T-helper 22 cell (primary cell): Measurements from ENCODE around the gene ZNF628.
A peak's percentile ranks its signal among the peaks of the same experiment; 100 is the strongest.

ENCODE experiments used
- DNase-seq: peaks from one replicate; pipeline ENCODE4 v3.0.0-alpha.2; 2020; ENCODE audit warnings: low read depth

Gene ZNF628

DNA sequence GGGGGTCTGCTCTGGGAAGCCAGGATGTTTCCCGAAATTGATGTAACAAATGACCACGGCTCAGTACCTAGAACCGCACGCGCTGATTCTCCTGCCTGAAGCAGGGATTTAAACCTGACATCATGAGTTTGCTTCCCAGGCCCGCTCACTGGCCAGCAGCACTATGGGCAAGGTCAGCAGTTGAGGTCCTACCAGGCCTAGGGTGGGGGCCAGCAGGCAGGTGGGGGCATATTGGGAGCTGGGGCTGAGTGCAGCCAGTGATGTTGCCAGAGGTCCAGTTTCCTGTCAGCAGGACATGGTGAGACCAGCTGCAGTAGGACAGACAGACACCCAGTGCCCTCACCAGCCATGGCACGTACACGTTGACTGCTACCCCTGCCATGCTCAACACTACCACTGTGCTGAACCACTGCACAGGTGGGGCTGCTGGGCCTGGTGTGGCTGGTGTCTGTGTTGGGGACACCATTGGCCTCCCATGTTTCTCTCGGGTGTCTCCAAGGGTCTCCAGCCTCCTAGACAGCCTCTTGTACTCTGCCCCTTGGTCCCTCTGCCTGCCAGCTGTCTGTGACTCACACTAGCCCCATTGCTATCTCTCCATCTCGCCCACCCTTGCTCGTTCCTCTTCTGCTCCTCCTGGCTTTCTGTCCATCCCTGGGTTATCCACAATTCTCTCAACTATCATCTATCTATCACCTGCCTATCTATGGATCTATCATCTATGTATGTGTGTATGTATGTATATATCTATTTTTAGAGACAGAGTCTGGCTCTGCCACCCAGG, 10.8 kb upstream of the ZNF628 start:
- DNase-seq, result no peak

DNA sequence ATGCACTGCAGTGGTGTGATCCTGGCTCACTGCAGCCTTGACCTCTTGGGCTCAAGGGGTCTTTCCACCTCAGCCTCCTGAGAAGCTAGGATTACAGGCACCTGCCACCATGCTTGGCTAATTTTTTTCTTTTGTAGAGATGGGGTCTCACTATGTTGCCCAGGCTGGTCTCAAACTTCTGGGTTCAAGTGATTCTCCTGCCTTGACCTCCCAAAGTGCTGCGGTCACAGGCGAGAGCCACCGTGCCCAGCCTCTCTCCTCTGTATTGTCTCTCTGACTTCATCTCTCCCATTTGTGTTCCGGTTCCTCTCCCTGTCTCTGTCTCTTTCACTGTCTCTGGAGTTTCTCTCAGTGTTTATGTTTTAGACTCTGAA, 10.2 kb upstream of the ZNF628 start:
- no peak for DNase-seq

DNA sequence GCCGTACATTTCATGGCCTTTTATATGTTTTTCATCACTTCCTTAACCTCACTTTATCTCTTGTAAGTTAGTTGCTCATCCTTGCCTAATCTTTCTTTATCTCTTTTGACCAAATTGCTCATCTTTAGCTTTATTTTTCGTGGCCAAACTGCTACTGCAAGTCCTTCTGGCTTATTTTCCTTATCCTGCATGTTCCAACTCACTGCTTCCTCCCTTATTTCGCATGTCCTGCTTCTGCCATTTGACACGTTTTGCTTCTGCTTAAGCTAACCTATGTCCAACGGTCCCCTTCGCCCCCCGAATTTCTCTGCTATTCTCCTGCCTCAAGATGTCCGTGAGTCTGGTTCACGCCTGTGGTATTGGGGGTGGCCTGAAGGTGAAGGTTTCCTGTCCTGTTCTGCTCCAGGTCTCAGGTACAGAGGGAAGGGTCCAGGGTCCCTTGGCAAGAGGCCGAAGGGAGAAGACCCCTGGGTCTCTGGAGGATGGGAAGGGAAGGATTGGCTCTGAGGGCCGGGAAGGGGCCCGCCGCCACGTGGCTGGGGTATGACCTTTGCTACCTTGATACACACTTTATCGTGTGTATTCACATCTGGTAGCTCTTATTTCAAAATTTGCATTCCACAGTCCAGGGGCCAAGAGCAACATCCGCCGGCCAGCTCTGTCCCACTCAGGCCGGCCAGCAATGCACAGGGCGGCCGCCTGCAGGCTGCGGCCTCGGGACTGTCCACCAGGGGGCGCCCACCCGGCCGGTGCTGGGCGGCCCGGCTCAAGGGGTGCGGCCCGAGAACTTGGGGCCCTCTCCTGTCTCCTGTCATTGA, 9.0 kb upstream of the ZNF628 start:
- peak; percentile 29 for DNase-seq

DNA sequence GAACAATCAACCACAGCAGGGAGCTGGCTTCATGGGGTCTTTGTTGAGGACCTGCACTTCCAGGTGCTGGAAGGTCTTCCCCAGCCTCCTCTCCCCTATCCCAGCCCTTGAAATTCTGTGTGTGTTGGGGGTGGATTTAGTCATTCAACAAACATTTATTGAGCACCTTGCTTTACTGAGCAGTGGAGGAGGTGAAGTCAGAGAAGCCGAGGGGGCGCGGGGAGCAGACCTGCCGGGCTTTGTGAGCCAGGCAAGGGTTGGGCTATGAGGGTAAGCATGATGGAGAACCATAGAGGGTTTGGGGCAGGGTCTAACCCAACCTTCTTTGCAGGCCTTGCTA, 8.4 kb upstream of the ZNF628 start:
- DNase-seq, result no peak

DNA sequence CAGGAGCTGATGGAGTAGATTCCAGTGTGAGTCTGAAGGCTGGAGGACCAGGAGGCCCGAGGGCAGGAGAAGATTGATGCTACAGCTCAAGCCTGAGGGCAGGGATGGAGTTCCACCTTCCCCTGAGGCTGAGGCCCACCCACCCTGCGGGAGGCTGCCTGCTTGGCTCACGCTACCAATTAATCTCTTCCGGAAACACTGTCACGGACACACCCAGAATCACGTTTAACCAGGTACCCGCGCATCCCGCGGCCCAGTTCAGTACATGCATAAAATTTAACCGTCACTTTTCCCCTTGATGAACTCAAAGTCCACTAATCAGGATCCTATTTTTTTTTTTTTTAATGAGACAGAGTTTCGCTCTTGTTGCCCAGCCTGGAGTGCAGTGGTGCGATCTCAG, 5.2 kb upstream of the ZNF628 start:
- DNase-seq, result no peak

DNA sequence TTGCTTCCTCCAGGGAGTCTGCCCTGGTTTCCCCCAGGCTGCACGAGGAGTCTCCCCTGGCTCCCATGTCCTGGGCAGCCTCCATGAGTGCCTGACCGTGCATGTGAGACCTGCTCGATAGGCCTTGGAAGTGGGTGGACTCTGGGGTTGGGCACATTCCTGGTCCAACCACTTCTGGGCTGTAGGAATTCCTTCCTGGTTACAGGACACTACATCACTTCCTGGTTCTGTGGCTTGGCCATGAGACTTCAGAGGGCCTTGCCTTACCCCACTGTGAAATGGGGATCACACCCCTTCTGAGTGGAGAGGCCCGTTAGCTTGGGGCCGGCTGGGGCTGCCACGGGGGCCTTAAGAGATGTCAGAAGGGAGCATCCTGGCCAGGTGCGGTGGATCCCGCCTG, 4.0 kb upstream of the ZNF628 start:
- no peak for DNase-seq

DNA sequence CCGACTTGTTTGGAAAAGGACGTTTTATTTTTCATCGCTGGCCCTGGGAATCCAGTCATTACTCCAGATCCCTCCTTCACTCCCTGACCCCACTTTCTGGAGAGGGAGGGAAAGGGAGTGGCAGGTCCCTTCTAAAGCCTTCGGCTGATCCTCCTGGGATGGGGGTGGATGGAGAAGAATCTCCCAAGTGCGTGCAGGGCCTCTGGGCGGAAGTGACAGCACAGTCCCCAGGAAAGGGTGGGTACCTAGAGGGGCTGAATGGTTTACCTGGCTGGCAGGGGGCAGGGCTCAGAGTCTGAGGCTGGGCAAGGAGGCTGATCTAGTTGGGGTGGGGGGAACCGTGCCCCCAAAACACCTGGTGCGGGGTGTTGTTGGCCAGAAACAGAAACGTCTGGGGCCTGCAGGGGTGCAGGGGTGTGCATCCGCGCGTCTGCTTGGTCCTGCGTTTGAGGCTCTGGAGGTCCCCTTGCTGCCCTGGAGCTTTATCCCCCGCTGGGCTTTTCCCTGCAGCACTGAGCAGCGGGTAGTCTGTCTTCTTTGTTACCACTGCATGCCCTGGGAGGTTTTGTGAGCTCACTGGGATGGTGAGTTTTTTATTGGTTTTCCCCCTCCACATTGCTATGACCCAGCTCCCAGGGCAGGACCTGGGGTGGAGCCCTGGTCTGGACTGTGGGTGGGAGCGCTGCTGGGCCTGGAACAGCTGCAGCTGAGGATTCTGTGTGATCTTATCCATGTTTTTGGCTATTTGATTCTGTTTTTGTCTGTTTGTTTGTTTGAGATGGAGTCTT, 3.0 kb upstream of the ZNF628 start:
- no peak for DNase-seq

DNA sequence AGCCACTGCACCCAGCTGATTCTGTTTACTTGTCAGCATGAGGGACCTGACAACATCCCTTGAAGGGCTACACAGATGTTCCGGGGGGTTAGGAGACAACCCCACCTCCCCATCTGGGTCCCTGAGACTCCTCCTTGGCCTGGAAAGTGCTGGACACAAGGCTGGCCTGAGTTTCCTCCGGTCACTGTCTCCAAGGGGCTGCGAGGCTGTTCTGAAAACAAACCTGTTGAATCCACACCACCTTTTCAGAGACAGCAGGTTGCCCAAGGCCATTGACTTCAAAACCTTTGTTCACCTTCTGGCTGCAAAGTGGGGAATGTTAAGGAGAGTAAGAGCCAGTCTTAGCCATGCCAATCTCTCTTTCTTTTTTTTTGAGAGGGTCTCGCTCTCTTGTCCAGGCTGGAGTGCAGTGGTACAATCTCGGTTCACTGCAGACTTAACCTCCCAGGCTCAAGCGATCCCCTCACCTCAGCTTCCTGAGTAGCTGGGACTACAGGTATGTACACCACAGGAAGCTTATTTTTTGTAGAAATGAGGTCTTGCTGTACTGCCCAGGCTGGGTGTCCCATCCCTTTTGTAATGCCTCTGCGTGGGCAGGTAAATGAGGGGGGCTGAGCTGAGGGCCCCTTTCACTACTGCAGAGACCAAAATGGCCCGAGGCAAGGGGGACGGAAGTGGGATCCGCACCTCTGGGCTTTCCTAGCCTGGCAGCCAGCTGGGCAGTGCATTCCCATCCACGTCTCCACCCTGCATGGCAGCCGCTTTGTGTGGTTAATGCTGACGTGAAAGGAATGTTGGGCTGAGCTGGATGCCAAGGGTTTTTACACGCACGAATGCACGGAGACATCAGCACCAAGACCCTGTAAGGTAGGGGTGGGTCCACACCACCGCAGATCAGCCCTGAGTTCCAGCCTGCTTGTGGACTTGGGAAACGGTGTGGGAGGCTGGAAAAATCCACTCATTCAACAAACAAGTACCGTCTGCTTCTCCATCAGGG, 1.9 kb upstream of the ZNF628 start:
- DNase-seq, result no peak

DNA sequence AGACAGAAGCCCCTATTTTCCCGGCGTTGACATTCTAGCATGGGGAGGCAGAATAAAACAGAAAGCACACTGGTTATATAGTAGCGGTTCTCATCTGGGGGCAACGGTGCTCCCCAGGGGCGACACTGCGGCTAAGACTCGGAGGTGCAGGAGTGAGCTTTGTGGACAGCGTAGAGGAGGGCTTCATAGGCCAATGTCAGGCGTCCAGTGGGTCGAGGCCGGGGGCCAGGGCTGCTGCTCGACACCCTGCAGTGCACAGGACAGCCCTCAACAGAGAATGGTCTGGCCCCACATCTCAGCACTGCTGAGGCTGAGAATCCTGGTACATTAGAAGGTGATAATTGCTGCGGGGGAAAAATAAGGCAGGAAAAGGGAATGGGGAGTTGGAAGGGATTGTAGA, 1.5 kb downstream of the ZNF628 start:
- DNase-seq, result no peak

DNA sequence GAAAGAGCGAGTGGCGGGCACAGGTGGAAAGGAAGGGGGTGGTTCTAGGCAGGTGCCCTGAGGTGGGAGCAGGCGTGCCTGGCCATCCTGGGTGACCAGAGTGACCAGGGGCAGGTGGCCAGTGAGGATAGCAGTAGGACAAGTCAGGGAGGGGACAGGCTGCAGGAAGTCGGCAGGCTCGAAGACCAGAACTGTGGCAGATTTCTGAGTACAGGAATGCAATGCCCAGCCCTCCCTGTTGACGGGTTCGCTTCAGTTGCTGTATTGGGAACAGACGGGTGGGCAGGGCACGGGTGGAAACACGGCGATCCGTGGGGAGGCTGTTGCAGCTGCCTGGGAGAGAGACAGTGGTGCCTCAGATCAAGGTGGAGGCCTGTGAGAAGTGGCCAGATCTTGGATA, 1.9 kb downstream of the ZNF628 start:
- DNase-seq, result no peak

DNA sequence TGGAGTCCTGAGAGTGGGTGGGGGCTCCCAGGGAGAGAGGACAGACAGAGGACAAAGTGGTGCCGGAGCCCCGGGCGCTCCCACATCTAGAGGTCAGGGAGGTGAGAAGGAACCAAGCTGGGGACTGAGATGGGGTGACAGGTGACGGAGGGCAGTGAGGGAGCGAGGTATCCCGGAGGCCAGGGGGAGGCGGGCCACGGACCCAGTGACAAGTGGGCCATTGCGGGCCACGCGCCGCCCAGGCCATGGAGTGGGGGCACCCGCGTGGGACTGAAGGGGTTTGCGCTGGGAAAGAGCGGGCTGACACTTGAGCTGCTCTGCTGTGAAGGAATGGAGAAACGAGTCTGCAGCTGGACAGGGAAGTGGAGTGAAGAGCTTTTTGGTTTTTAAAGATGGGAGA, 2.6 kb downstream of the ZNF628 start:
- DNase-seq, result no peak

DNA sequence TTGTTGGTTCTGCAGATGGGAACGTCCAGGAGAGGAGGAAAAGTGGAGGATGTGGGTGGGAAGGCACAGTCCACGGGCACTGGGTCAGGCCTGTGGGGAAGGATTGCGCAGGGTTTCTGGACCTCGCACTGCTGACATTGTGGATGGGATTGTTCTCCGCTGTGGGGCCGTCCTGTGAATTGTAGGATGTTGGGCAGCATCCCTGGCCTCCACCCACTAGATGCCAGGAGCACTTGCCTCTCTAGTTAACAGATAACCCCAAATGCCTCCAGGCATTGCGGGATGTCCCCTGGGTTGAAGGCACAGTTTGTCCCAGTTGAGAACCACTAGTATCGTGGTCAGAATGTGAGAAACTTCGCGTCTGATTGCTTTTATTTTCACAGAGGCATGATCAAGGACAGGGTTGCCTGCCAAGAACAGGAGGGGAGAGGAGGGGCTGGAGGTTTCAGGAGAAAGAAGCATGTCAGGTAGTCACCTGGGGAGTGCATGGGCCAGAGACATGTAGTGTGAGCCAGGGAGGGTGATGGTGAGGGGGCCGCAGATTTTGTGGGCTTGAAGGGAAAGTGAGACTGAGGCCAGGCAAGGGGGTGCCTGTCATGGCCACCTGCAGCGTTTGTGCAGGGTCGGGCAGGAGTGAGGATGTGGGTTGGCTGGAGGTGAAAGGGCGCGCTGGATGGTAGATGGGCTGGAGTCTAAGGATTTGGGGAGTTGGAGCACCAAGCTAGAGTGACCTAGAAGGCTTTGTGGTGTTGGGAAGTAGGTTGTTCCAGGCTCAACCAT, 3.2 kb downstream of the ZNF628 start:
- DNase-seq, result no peak

DNA sequence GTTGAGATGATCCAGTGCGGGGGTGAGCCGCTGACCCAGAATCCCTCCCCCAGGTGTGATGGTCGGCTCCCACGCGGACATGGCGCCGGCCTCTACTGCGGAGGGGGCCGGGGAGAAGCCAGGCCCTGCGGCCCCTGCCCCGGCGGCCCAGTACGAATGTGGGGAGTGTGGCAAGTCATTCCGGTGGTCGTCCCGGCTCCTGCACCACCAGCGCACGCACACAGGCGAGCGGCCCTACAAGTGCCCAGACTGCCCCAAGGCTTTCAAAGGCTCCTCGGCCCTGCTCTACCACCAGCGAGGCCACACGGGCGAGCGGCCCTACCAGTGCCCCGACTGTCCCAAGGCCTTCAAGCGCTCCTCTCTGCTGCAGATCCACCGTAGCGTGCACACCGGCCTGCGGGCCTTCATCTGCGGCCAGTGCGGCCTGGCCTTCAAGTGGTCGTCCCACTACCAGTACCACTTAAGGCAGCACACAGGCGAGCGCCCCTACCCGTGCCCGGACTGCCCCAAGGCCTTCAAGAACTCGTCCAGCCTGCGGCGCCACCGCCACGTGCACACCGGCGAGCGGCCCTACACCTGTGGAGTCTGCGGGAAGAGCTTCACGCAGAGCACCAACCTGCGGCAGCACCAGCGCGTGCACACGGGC, 4.9 kb downstream of the ZNF628 start:
- no peak for DNase-seq

DNA sequence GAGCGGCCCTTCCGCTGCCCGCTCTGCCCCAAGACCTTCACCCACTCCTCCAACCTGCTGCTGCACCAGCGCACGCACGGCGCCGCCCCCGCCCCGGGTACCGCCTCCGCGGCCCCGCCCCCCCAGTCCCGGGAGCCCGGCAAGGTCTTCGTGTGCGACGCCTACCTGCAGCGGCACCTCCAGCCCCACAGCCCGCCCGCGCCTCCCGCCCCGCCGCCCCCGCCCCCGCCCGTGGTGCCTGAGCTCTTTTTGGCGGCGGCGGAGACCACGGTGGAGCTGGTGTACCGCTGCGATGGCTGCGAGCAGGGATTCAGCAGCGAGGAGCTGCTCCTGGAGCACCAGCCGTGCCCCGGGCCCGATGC, 5.4 kb downstream of the ZNF628 start:
- DNase-seq, result no peak

DNA sequence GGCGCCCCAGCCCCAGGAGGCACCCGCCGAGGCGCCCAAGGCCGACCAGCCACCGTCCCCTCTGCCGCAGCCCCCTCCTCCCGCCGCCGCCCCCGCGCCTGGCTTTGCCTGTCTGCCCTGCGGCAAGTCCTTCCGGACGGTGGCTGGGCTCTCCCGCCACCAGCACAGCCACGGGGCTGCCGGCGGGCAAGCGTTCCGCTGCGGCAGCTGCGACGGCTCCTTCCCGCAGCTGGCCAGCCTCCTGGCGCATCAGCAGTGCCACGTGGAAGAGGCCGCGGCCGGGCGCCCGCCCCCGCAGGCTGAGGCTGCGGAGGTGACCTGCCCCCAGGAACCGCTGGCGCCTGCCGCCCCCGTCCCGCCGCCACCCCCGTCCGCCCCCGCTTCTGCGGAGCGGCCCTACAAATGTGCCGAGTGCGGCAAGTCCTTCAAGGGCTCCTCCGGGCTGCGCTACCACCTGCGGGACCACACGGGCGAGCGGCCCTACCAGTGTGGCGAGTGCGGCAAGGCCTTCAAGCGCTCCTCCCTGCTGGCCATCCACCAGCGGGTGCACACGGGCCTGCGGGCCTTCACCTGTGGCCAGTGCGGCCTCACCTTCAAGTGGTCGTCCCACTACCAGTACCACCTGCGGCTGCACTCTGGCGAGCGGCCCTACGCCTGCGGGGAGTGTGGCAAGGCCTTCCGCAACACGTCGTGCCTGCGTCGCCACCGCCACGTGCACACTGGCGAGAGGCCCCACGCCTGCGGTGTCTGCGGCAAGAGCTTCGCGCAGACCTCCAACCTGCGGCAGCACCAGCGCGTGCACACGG, 5.9 kb downstream of the ZNF628 start:
- no peak for DNase-seq

DNA sequence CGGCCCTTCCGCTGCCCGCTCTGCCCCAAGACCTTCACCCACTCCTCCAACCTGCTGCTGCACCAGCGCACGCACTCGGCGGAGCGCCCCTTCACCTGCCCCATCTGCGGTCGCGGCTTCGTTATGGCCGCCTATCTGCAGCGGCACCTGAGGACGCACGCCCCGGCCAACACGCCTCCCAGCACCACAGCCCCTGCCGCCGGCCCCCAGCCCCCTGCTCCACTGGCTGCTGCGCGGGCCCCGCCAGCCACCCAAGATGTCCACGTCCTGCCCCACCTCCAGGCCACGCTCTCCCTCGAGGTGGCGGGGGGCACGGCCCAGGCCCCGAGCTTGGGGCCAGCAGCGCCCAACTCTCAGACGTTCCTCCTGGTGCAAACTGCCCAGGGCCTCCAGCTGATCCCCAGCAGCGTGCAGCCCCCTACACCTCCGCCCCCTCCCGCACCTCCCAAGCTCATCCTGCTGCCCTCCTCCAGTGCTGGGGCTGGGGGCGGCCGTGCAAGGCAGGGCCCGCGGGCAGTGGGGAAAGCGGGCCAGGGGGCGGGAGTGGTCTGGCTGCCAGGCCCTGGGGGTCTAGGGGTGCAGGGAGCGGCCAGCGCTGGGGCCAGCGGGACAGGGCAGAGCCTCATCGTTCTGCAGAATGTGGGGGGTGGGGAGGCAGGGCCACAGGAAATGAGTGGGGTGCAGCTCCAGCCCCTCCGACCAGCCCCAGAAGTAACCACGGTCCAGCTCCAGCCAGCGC, 6.7 kb downstream of the ZNF628 start:
- no peak for DNase-seq

DNA sequence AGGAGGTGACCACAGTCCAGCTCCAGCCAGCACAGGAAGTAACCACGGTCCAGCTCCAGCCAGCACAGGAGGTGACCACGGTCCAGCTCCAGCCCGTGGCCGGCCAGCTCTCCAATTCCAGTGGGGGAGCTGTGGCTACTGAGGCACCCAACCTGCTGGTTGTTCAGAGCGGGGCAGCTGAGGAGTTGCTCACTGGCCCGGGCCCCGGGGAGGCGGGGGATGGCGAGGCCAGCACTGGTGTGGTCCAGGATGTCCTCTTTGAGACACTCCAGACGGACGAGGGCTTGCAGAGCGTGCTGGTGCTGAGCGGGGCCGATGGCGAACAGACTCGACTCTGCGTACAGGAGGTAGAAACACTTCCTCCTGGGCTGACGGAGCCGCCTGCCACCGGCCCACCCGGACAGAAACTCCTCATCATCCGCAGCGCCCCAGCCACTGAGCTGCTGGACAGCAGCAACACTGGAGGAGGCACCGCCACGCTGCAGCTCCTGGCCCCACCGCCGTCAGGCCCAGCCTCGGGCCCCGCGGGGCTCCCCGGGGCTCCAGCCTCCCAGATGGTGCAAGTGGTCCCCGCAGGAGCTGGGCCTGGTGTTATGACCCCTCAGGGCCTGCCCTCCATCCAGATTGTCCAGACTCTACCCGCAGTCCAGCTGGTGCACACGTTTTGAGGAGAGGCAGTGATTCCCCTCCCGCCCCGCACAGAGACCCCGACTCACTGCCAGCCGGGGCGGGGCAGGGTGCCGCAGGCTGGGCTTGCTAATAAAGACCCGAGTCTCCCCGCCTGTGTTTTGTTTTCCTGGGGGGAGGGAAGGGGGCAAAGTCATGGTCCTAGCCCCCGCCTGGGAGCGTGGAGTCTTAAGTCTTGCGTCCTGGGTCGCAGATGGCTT, 7.5 kb downstream of the ZNF628 start:
- DNase-seq, result no peak
